ENCODE measurements around the gene FHL1.
"Not testable (repeated sequence)": the region's sequence is repeated elsewhere in the genome, so short reads cannot be mapped to it uniquely, and the experiment has no call there.

The FHL1 gene

DNA sequence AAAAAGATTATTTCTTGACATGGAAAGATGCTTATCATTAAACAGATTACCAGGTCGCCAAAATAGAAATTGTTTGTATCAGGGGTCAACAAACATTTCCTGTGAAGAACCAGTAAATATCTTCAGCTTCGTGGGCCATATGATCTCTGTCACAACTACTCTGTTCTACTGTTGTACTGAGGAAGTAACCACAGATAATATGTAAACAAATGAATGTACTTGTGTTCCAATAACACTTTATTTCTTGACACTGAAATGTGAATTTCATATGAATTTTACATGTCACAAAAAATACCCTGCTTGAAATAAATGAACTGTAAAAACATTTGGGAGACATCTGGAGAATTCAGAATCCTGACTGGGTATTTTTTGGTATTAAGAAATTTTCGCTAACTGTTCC is 4.7 kb upstream of the FHL1 start:
- no peak overlapping the region for H3K4me3 ChIP-seq (ENCODE audit: low read depth, low read length)

DNA sequence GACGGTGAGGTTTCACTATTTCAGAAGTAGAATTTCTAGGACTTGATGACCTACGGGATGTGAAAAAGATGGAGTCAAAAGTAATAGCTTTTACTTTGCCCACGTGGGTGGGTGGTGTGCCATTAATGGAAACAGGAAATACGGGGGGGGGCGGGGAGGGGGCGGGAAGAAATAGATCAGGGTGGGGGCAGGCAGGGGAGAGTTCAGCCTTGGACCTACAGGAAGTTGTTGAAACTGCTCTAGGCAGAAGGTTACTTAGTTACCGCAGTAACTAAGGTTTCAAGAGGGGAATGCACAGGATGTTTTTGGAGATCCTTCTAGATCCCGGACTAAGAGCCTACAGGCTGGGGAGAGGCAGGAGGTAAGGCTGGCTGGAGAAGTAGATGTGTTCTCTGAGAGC is 3.6 kb upstream of the FHL1 start:
- no peak for DNase-seq (ENCODE audit: low read depth)

More for the DNA sequence above, 4.7 kb upstream of the FHL1 start:
- no peak for DNase-seq (ENCODE audit: low read depth)

DNA sequence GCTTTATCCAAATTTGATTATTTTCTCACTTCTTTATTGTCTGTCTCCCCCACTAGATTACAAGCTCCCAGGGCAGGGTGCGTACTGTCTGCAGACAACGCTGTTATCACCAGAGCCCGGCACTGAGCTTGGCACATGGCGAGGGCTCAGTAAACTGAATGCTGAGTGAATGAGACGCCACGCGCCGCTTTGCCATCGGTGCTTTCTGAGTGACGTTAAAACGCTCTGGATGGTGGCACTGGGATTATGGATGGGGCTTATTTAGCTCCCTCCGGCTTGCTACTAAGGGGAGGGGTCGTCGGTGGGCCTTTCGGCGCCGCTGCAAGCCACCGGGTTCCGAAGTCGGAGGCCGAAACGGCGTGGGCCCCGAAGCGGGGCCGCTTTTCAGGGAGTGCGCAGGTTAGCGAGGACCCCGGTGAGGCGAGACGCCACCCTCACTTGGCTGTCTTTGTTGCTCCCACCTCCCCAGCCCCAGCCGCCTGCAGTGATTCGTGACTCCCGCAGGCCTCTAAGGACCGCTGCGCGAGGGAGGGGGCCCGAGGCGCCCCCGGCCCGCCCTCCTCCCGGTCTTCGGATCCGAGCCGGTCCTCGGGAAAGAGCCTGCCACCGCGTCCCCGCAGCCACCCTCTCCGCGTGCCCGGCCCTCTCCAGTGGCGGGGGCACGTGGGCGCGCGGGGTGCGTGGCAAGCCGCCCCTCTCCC is 569 bp upstream of the FHL1 start:
- DNase-seq (ENCODE audit: low read depth), result no peak

More for the DNA sequence above, 3.6 kb upstream of the FHL1 start:
- H3K4me3 ChIP-seq (ENCODE audit: low read depth, low read length), result no peak overlapping the region

DNA sequence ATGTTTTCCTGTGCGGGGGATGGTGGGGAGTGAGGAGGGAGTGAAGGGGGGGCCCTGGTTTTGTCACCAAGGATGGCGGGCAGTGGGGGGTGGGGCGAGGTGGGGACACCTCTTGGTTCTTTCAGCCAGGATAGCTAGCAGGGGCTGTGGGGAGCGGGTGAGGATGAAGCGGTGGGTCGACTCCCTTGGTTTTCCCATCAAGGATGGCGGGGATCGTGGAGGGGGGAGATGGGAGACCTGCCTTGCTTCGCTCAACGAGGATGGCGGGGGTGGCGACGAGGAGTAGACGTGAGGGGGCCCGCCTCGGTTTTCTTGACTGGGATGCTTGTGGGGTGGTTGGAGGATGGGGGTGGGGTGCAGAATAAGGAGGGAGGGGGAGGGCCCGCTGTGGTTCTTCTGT is 643 bp downstream of the FHL1 start:
- DNase-seq (ENCODE audit: low read depth), result no peak
- H3K4me3 ChIP-seq (ENCODE audit: low read depth, low read length), result peak overlapping the region; percentile 56

More for the DNA sequence above, 569 bp upstream of the FHL1 start:
- peak overlapping the region; percentile 55 for H3K4me3 ChIP-seq (ENCODE audit: low read depth, low read length)

DNA sequence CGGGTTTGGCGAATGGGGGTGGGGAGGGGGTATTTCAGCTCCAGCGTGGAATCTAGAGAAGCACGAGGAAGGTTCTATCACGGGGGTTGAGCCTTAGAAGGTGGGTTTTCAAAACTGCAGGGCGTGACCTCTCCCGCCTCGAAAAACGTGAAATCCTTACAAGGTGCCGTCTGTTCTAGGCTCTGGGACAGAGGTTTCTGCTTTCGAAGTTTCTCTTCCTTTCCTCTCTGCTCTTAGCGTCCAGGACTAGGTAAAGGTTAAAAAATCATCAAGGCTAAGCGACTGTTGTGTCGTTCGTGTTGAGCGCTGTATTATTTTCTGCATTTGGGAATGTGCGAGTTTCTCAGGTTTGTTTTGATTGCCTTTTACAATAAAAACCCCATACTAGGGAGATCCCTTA is 1.1 kb downstream of the FHL1 start:
- DNase-seq (ENCODE audit: low read depth), result no peak
- peak overlapping the region; percentile 56 for H3K4me3 ChIP-seq (ENCODE audit: low read depth, low read length)

DNA sequence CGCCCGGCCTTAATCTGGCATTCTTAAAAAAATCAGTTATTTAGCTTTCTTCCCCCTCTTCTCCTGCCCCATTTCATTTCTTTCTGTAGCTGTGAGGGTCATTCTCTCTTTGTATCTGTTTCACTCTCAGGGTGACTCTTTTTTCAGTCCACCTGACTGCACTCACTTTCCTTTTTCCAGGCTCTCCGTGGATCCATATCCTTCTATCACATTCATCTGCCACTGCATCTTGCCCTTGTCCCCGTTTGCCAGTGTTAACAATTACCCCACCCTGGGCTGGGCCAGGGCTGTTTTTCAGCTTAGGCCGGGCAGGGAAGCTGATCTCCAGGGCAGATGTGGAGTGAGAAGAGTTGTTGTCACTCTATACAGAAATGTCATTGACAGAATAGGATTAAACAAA is 7.7 kb downstream of the FHL1 start:
- no peak for DNase-seq (ENCODE audit: low read depth)

DNA sequence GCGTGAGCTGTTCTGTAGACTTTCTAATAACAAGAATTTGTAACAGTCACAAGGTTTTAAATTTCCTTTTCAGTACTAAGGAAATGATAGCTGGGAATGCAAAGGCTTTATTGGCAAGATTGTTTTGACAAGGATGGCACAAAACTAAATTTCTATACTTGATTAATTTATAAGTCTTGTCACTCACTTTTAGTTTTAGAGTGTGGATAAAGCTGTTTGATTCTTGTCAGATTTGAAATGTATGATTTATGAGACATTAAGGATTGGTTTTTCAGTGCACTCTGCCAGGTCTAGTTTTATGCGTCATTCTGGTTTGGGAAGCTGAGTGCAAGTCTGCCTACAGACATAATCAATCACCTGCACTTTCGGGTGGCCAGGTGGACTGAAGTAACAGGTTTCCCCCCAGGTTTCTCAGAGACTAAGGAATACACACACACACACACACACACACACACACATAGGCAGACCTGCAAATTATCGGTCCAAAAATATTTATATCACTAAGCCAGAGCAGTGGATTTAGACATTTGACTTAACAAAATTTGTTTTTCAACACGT is 9.3 kb downstream of the FHL1 start:
- DNase-seq (ENCODE audit: low read depth), result no peak
- H3K4me3 ChIP-seq (ENCODE audit: low read depth, low read length), result no peak overlapping the region

More for the DNA sequence above, 7.7 kb downstream of the FHL1 start:
- no peak overlapping the region for H3K4me3 ChIP-seq (ENCODE audit: low read depth, low read length)

DNA sequence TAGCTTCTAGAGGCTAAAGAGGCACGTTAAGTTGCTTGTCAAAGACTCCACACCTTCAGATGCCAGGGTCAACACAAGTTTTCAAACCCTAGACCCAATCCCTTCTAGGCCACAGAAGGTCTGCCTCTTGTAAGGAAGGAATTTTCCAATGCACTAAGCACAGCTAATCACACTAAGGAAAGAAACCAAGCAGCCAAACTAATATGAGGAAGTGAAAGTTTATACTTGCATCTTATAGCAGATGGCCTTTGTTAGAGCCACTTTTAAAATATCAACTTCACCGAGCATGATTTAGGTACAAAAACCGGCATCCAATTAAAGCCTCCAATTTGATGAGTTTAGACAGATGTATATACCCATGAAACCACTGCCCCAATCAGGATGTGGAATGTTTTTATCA is 9.9 kb downstream of the FHL1 start:
- no peak for DNase-seq (ENCODE audit: low read depth)
- H3K4me3 ChIP-seq (ENCODE audit: low read depth, low read length), result no peak overlapping the region

DNA sequence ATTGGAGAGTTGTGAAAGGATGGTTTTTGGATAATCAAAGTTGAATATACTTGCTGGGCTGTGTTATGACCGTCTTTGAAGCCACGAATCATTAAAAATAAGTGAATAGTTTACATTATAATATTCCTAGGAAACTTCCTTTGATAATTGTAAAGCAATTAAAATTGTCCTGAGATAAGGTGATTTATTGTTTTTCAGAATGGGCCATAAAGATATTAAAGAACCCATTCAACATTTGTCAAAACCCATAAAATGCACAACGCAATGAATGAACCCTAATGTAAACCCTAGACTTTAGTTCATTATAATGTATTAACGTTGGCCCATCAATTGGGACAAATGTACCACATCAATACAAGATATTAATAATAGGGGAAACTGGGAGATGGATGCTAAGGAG is 11.4 kb downstream of the FHL1 start:
- no peak overlapping the region for H3K4me3 ChIP-seq (ENCODE audit: low read depth, low read length)
- no peak for DNase-seq (ENCODE audit: low read depth)

DNA sequence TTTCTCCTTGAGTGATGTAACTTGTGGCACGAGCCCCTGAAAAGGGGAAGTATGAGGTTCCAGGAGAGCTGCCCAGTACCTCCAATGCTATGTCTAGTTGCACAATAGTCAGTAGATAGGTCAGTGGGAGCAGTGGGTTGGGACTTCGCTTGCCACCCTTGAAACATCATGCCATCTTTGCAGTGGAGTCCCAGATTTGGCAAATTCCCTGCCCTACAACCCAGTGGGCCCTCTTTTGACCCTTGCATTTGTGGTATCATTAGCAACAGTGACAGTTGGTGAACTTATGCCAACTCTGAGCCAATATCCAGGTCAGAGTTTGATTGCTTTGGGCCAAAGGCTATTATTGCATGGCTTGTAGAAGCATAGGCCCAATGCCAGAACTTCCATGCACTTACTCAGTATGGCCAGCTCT is 12.3 kb downstream of the FHL1 start:
- no peak for DNase-seq (ENCODE audit: low read depth)
- H3K4me3 ChIP-seq (ENCODE audit: low read depth, low read length), result no peak overlapping the region

DNA sequence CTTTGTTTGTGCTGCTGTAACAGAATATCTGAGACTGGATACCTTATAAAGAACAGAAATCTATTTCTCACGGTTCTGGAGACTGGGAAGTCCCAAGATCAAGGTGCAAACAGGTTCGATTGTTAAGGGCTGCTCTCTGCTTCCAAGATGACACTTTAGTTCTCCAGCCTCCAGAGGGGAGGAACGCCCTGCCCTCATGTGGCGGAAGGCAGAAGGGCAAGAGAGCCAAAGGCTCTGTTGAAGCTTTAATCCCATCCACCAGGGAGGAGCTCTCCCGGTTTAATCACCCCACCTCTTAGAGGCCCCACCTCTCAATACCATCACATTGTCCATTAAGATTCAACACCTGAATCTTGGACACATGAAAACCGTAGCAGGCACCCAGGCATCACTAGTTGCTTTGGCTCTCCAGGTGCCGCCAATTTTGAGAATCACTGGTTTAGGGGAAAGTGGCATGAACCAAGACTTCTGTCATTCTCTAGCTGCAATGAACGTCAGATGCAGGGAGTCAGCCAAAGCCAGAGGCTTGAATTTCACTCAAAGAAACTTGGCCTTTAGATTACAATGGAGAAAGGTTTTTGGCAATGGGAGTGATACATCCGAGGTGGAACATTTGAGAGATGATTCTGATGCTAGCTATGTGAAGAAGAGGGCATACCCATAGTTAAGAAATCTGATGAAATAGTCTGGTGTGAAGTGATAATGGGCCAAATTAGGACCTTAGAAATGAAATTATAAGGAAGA is 15.7 kb downstream of the FHL1 start:
- no peak overlapping the region for H3K4me3 ChIP-seq (ENCODE audit: low read depth, low read length)
- DNase-seq (ENCODE audit: low read depth), result no peak

DNA sequence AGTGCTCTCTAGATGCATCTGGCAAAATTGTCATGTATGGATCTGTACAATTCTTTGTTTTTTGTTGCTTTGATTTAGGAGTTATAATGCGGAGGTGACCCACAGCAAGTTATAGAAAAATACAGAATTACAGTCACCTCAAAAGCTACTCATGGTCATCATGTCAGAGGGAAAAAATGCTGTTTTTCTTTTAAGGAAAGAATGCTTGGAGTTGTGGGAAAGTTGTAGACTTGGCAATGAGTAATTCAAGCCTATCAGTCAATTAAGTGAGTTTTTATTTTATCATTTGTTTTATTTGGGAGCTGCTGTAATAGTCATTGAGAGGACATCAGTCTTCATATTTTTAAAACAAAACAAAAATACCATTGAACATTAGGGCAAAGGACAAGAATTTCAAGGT is 16.4 kb downstream of the FHL1 start:
- H3K4me3 ChIP-seq (ENCODE audit: low read depth, low read length), result no peak overlapping the region
- DNase-seq (ENCODE audit: low read depth), result no peak

DNA sequence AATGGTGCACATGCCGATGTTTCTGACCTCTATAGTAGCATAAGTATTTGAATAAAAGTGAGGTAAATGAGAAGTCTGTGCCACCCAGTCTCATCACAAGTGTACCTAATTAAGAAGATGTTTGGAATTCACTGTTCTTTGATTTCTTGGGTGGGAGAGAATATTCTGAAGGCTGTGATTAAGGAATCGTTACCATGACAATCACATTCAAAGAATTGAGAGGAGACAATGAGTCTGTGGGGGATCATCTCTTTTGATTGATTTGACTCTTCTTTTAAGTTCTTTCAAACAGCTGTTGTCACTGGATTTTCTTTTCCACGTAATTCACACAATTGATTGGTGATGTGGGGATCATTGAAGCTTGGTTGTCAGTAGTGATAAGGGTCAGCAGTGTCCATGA is 18.1 kb downstream of the FHL1 start:
- no peak overlapping the region for H3K4me3 ChIP-seq (ENCODE audit: low read depth, low read length)
- DNase-seq (ENCODE audit: low read depth), result no peak

DNA sequence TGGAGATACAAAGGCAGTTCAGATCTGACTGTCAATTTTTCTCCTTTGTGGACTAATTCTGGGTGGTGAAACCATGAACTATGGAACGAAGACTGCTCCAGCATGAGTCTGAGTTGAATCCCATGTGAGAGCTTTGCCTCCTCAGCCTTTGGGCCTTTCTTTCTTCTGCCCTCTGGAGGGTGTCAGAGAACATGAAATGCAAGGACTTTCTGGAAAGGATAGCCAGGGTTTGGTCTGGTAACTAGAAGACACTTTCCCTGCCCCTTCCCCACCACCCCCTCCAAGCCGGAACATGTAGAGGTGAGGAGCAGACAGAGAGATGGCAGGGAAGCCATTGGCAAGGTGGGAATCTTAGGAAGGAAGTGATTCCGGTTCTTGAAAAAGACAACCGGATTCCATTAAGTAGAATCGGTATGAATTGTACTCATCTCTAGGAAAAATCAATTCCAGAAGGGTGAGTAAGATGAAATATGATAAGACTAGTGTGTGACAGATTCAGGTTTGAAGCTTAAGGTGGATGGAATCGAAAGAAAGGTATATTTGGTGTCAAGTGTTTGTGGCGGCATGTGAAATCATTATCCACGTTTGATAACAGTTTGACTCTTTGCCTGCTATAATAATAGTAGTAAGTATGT is 19.0 kb downstream of the FHL1 start:
- H3K4me3 ChIP-seq (ENCODE audit: low read depth, low read length), result no peak overlapping the region
- DNase-seq (ENCODE audit: low read depth), result no peak

DNA sequence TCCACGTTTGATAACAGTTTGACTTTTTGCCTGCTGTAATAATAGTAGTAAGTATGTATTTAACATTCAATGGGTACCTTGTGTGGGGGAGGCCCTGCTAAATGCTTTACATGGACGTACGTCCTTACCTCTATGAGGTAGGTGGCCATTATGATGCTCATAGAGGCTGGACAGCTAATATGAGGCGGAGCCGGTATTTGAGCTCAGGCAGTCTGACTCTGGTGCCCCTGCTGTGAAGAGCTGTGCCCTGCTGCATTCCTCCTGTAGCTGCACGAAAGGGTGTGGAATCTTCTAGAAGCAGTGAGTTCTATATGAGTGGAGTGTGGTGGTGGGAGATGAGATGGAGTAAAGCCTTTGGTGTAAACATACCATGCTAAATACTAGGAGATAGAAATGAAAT is 20.7 kb downstream of the FHL1 start:
- not testable (repeated sequence) for DNase-seq (ENCODE audit: low read depth); H3K4me3 ChIP-seq (ENCODE audit: low read depth, low read length)

DNA sequence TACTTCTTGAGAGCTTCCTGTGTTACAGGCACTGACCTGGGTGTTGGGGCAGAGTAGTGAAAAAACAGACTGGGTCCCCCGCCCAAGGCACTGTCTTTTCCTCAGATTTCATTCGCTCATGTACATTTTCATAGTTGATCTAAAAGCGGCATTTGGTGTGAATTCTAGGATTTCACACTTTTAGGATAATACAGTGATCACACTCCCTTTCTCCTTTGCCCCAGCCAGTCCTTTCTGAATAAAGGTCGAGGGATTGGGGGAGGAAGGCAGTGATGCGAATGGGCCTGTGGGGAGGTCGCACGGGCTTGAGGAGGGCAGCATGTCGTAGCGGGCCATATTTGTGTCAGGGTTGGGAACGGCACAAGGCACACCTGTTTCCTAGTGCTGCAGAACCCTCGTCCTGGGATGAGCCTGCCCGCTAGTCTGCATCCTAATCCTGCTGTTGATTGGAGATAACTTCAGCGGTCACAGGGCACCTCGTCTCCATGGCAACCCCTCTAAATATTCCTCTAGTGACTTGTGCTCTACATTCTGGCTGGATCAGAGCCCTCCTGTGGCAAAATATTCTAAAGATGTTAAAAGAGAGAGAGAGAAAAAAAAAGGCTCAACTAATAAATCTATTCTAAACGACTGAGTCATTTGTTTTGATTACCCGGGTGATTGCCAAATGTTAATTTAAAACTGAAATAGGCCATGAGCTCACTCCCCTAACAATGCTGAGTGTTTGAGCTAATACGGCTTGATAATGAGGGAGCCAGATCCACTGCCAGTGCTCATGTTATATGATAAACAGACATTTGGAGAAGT is 21.8 kb downstream of the FHL1 start:
- no peak overlapping the region for H3K4me3 ChIP-seq (ENCODE audit: low read depth, low read length)
- peak; percentile 81 for DNase-seq (ENCODE audit: low read depth)

DNA sequence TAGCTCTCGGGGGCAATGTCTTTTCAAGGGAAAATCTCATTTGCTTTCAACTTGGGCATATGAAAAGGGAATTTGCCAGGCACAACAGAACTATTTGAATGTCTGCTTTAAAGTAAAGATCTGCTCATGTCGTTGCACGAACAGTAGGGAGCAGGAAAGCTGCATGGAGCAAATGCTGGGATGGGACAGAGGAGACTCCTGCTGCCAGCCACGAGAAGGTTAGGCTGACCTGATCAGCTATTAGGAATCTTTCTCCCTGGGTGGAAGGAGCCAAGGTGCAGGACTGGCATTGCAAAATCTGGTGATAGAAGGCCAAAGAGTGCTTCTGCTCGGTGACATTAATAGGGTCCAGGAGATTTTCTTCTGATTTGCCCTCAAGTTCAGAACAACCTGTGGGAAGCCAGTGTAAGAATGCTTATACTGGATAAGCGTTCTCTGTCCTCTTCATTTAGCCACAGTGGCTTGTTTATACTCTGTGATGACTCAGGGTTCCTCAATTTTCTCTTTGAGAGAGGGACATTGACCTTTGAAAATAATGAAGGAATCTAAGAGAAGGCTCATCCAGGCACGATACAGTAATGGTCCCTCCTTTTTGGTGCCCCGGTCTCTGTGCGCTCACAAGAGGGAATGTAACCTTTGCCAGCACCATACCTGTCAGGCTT is 22.9 kb downstream of the FHL1 start:
- H3K4me3 ChIP-seq (ENCODE audit: low read depth, low read length), result no peak overlapping the region
- no peak for DNase-seq (ENCODE audit: low read depth)

DNA sequence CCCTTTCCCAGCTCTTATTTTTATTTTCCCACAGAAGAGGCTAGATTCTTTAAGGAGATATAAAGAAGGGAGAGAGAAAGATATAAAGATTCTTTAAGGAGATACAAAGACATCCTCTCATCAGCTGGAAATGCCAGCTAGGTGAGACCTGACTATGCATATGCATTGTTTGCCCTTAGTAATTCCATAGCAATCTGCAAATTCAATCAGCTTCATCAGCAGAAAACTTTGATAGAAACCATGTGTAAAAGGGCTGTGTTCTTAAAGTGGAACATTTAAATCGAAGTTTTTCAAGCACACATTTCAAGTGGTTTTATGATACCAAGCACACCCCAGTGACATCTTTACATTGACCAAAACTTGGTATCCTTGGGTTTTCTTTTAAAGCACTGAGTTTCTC is 24.1 kb downstream of the FHL1 start:
- DNase-seq (ENCODE audit: low read depth), result no peak
- no peak overlapping the region for H3K4me3 ChIP-seq (ENCODE audit: low read depth, low read length)

DNA sequence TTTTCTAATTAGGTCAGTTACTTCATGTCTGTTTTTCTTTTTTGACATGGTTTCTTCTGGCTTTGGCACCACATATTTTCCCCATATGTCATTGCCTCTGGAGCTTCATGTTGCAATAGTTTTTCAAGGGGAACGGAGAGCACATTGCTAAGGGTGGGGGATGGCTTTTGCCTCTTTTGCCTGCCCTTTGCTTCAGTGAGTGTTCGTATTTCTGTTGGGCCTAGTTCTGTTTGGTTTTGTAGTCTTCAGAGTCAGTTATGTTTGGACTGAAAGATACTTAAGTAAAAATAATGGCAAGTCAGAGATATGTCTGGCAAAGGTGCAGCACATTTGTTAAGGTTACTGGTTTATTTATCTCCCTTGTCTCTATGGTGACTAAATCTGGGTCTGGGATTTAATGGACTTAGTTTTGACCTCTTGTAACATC is 29.1 kb downstream of the FHL1 start:
- peak; percentile 80 for DNase-seq (ENCODE audit: low read depth)
- H3K4me3 ChIP-seq (ENCODE audit: low read depth, low read length), result no peak overlapping the region
